Kidney tubule cell (primary cell): ENCODE measurements around the gene XRRA1.
"Not testable (repeated sequence)": the region's sequence is repeated elsewhere in the genome, so short reads cannot be mapped to it uniquely, and the experiment has no call there.

Source experiments
- DNase-seq: peaks from one replicate; pipeline ENCODE4 v3.0.0-alpha.2; 2018; ENCODE audit warnings: low spot score

Gene XRRA1

GRCh38 chr11:74895340-74896116 lies 53.4 kb downstream of the XRRA1 start:
- DNase-seq: no peak

GRCh38 chr11:74893015-74893414 lies 55.9 kb downstream of the XRRA1 start:
- not testable (repeated sequence) for DNase-seq

GRCh38 chr11:74877132-74877531 lies 71.8 kb downstream of the XRRA1 start:
- no peak for DNase-seq

GRCh38 chr11:74871037-74871436 lies 77.9 kb downstream of the XRRA1 start:
- no peak for DNase-seq

- peak; percentile 53 for DNase-seq
Observed at GRCh38 chr11:74870485-74870884, 78.4 kb downstream of the XRRA1 start.

GRCh38 chr11:74866557-74866956 lies 82.3 kb downstream of the XRRA1 start:
- DNase-seq: no peak

GRCh38 chr11:74863410-74863809 lies 85.5 kb downstream of the XRRA1 start:
- DNase-seq: no peak

GRCh38 chr11:74860743-74861142 lies 88.1 kb downstream of the XRRA1 start:
- DNase-seq: peak; percentile 43

- DNase-seq: no peak
Observed at GRCh38 chr11:74853223-74853622, 95.7 kb downstream of the XRRA1 start.

- peak; percentile 49 for DNase-seq
Observed at GRCh38 chr11:74849525-74850391, 99.1 kb downstream of the XRRA1 start.

- DNase-seq: no peak
Observed at GRCh38 chr11:74847895-74848294, 101.0 kb downstream of the XRRA1 start.

- DNase-seq: no peak
Observed at GRCh38 chr11:74847395-74847794, 101.5 kb downstream of the XRRA1 start.

- no peak for DNase-seq
Observed at GRCh38 chr11:74846770-74847169, 102.1 kb downstream of the XRRA1 start.

- no peak for DNase-seq
Observed at GRCh38 chr11:74845978-74846517, 102.8 kb downstream of the XRRA1 start.

- no peak for DNase-seq
Observed at GRCh38 chr11:74844865-74845264, 104.0 kb downstream of the XRRA1 start.

GRCh38 chr11:74844072-74844471 lies 104.8 kb downstream of the XRRA1 start:
- DNase-seq: no peak

GRCh38 chr11:74842967-74843366 lies 105.9 kb downstream of the XRRA1 start:
- DNase-seq: no peak

GRCh38 chr11:74840486-74840885 lies 108.4 kb downstream of the XRRA1 start:
- DNase-seq: no peak

- no peak for DNase-seq
Observed at GRCh38 chr11:74839971-74840370, 108.9 kb downstream of the XRRA1 start.

- DNase-seq: no peak
Observed at GRCh38 chr11:74839446-74839845, 109.4 kb downstream of the XRRA1 start.

GRCh38 chr11:74838188-74838587 lies 110.7 kb downstream of the XRRA1 start:
- DNase-seq: no peak

GRCh38 chr11:74837191-74837590 lies 111.7 kb downstream of the XRRA1 start:
- no peak for DNase-seq

GRCh38 chr11:74826901-74827300 lies 122.0 kb downstream of the XRRA1 start:
- DNase-seq: no peak
